ENCODE data around the gene AUTS2. TPM values are rescaled to one million over a fixed set of nuclear protein-coding genes. Genes with fewer than 3 reads are reported as not detected.

Gene AUTS2
- total RNA-seq, 3 donors from 2014 or later = 31.5 to 94.3 (median 81.3) TPM

GRCh38 chr7:70240873-70241272, 642.6 kb downstream of the AUTS2 start:
- Histone ChIP-seq H3K27me3 (no peaks in the 10 kb centered on the region), H3K27ac (no peak overlapping the region), H3K4me1 (no peaks in the 10 kb centered on the region), H3K9me3 (no peaks in the 10 kb centered on the region), H3K4me3 (no peak overlapping the region), H3K36me3 (no peaks in the 10 kb centered on the region)
- DNase-seq (ENCODE audit: low spot score in 2 of 2) = no peak
- intact Hi-C loops (cut with DNase I; ENCODE audit: low total_unique reads) = no loop called here
- no peak for TF ChIP-seq CTCF (IDR thresholded peaks at IDR 0.05)

DNA sequence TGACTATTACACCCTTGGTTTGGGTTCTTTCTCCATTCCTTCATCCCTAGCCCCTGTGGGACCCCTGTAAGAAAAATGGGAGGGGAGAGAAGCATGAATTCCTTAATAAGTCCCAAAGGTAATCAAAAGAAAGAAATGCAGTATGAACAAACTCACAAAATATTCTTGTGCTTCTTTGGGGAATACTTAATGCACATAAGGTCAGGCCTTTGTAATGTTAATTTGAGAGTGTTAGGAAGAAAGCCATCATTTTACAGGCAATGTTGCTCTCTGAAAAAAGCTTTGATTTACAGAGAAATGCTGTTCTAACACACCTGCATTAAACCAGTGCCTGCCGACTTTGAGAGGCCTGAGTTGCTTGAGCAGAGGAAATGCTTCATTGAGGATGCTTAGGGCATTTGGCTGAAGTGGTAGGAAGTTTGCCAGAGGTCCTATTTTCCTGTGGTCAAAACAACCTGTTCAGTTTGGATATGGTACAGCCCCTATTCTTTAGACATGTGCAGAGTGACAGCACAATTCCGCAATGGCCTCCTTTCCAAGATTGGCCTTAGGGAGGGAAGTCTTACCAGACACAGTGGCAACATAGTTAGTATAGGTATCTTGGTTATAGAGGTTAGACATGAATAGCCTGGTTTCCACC, 643.4 kb downstream of the AUTS2 start:
- no peak overlapping the region for H3K27ac ChIP-seq
- no peaks in the 10 kb centered on the region for H3K36me3 ChIP-seq
- intact Hi-C loops (cut with DNase I; ENCODE audit: low total_unique reads) = no loop called here
- H3K4me3 ChIP-seq = no peak overlapping the region
- H3K4me1 ChIP-seq = no peaks in the 10 kb centered on the region
- H3K9me3 ChIP-seq = no peaks in the 10 kb centered on the region
- no peaks in the 10 kb centered on the region for H3K27me3 ChIP-seq
- no peak for DNase-seq (ENCODE audit: low spot score in 2 of 2)
- no peak for TF ChIP-seq POLR2AphosphoS5 (IDR thresholded peaks at IDR 0.05)
- no peak for TF ChIP-seq CTCF (IDR thresholded peaks at IDR 0.05)
- no peak for TF ChIP-seq POLR2A (IDR thresholded peaks at IDR 0.05)

- Histone ChIP-seq H3K4me3 (no peak overlapping the region), H3K27ac (no peak overlapping the region), H3K4me1 (no peaks in the 10 kb centered on the region), H3K9me3 (no peaks in the 10 kb centered on the region), H3K36me3 (no peaks in the 10 kb centered on the region), H3K27me3 (no peaks in the 10 kb centered on the region)
- DNase-seq (ENCODE audit: low spot score in 2 of 2) = no peak
- intact Hi-C loops (cut with DNase I; ENCODE audit: low total_unique reads) = no loop called here
- TF ChIP-seq POLR2AphosphoS5 (IDR thresholded peaks at IDR 0.05) (no peak), POLR2A (IDR thresholded peaks at IDR 0.05) (no peak), CTCF (IDR thresholded peaks at IDR 0.05) (no peak)
Measured at GRCh38 chr7:70242826-70243225, 644.6 kb downstream of the AUTS2 start.

- Histone ChIP-seq H3K27ac (no peak overlapping the region), H3K4me1 (no peaks in the 10 kb centered on the region), H3K9me3 (no peaks in the 10 kb centered on the region), H3K4me3 (no peak overlapping the region), H3K27me3 (no peaks in the 10 kb centered on the region), H3K36me3 (no peaks in the 10 kb centered on the region)
- DNase-seq (ENCODE audit: low spot score in 2 of 2) = no peak
- TF ChIP-seq POLR2AphosphoS5 (IDR thresholded peaks at IDR 0.05) (no peak), POLR2A (IDR thresholded peaks at IDR 0.05) (no peak), CTCF (IDR thresholded peaks at IDR 0.05) (no peak)
- intact Hi-C loops (cut with DNase I; ENCODE audit: low total_unique reads) = no loop called here
Measured at GRCh38 chr7:70243443-70243842, 645.2 kb downstream of the AUTS2 start.

GRCh38 chr7:70257921-70258320, 659.6 kb downstream of the AUTS2 start:
- Histone ChIP-seq H3K27ac (no peak overlapping the region), H3K27me3 (no peaks in the 10 kb centered on the region), H3K4me1 (no peaks in the 10 kb centered on the region), H3K4me3 (no peak overlapping the region), H3K36me3 (no peaks in the 10 kb centered on the region), H3K9me3 (no peaks in the 10 kb centered on the region)
- DNase-seq (ENCODE audit: low spot score in 2 of 2) = no peak
- TF ChIP-seq POLR2A (IDR thresholded peaks at IDR 0.05) = no peak
- TF ChIP-seq CTCF (IDR thresholded peaks at IDR 0.05) = no peak
- TF ChIP-seq POLR2AphosphoS5 (IDR thresholded peaks at IDR 0.05) = no peak
- intact Hi-C loops (cut with DNase I; ENCODE audit: low total_unique reads) = no loop called here

Measured in breast epithelium (tissue), 4 donors.